Thyroid gland (tissue), 4 donors: Measurements from ENCODE around the gene AIM2.

Experiments used
- POLR2A ChIP-seq, 2 donors: fragments of 450-650 bp; IDR thresholded peaks; one replicate each; pipeline ENCODE4 v1.6.1; 2017; ENCODE audit warnings: antibody characterized with exemption in 2 of 2, mild to moderate bottlenecking in 2 of 2, moderate library complexity in 1 of 2
- TF ChIP-seq, protein P1 (sequence below), 6 experiments: fragments of 200-600 bp in 3 of 6; fragments of 450-650 bp in 3 of 6; sonication (generic) in 3 of 6; IDR thresholded peaks; one replicate each; pipeline ENCODE4 v1.5.1; 2016 to 2019; ENCODE audit warnings: antibody characterized with exemption in 6 of 6, mild to moderate bottlenecking in 2 of 6, inconsistent platforms in 1 of 6, moderate library complexity in 1 of 6

DNA sequence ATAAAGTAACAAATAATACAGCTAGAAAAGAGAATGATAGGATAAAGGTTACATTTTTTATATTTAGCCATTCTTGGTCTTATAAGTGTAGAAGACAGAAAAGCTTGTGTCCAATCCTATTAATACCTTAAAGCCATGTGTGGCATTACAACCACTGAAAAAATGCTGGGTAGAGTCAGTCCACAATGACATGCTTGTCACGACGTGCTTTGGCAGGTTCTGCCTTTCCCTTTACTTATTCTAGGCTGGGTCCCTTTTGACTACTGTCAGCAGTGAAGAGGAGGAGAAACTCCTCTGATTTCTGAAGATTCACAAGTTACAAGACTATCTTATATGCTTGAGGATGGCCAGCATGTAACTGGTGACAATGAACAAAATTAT, 14.6 kb upstream of the AIM2 start:
- TF ChIP-seq, protein P1, sequence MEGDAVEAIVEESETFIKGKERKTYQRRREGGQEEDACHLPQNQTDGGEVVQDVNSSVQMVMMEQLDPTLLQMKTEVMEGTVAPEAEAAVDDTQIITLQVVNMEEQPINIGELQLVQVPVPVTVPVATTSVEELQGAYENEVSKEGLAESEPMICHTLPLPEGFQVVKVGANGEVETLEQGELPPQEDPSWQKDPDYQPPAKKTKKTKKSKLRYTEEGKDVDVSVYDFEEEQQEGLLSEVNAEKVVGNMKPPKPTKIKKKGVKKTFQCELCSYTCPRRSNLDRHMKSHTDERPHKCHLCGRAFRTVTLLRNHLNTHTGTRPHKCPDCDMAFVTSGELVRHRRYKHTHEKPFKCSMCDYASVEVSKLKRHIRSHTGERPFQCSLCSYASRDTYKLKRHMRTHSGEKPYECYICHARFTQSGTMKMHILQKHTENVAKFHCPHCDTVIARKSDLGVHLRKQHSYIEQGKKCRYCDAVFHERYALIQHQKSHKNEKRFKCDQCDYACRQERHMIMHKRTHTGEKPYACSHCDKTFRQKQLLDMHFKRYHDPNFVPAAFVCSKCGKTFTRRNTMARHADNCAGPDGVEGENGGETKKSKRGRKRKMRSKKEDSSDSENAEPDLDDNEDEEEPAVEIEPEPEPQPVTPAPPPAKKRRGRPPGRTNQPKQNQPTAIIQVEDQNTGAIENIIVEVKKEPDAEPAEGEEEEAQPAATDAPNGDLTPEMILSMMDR (IDR thresholded peaks at IDR 0.05), result no peak
- no peak for TF ChIP-seq POLR2A (IDR thresholded peaks at IDR 0.05)
